GM19372 (cell line): ENCODE results near the gene MXD4.
"Not testable (repeated sequence)": the region's sequence is repeated elsewhere in the genome, so short reads cannot be mapped to it uniquely, and the experiment has no call there.

Source experiments
- ATAC-seq: cut with Tn5 transposase; IDR thresholded peaks from one replicate; pipeline ENCODE4 v1.9.1; 2021; ENCODE audit warnings: mild to moderate bottlenecking, low read depth, moderate library complexity; ENCODE audit not compliant: unreplicated experiment

MXD4 gene

GRCh38 chr4:2276581-2277325, 14.8 kb upstream of the MXD4 start:
- no peak for ATAC-seq

- no peak for ATAC-seq
These were observed 13.8 kb upstream of the MXD4 start for GRCh38 chr4:2275546-2276251.

GRCh38 chr4:2275044-2275397, 13.1 kb upstream of the MXD4 start:
- ATAC-seq, result not testable (repeated sequence)

- ATAC-seq, result no peak
These were observed 12.6 kb upstream of the MXD4 start for GRCh38 chr4:2274320-2275043.

GRCh38 chr4:2273657-2274319, 11.9 kb upstream of the MXD4 start:
- ATAC-seq, result no peak

- ATAC-seq, result no peak
These were observed 11.3 kb upstream of the MXD4 start for GRCh38 chr4:2273221-2273620.

- ATAC-seq, result no peak
These were observed 10.9 kb upstream of the MXD4 start for GRCh38 chr4:2272828-2273120.

- ATAC-seq, result no peak
These were observed 10.3 kb upstream of the MXD4 start for GRCh38 chr4:2272026-2272827.

GRCh38 chr4:2271279-2272025, 9.5 kb upstream of the MXD4 start:
- ATAC-seq, result no peak

- no peak for ATAC-seq
These were observed 8.6 kb upstream of the MXD4 start for GRCh38 chr4:2270341-2271165.

- no peak for ATAC-seq
These were observed 7.8 kb upstream of the MXD4 start for GRCh38 chr4:2269618-2270163.

GRCh38 chr4:2269206-2269531, 7.3 kb upstream of the MXD4 start:
- ATAC-seq, result no peak

- no peak for ATAC-seq
These were observed 6.7 kb upstream of the MXD4 start for GRCh38 chr4:2268357-2269205.

- ATAC-seq, result no peak
These were observed 5.9 kb upstream of the MXD4 start for GRCh38 chr4:2267841-2268240.

GRCh38 chr4:2267320-2267811, 5.5 kb upstream of the MXD4 start:
- no peak for ATAC-seq

GRCh38 chr4:2266821-2267220, 4.9 kb upstream of the MXD4 start:
- no peak for ATAC-seq

- ATAC-seq, result no peak
These were observed 4.3 kb upstream of the MXD4 start for GRCh38 chr4:2266181-2266580.
